ENCODE results near the gene DTYMK.

The DTYMK gene, protein sequence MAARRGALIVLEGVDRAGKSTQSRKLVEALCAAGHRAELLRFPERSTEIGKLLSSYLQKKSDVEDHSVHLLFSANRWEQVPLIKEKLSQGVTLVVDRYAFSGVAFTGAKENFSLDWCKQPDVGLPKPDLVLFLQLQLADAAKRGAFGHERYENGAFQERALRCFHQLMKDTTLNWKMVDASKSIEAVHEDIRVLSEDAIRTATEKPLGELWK

DNA sequence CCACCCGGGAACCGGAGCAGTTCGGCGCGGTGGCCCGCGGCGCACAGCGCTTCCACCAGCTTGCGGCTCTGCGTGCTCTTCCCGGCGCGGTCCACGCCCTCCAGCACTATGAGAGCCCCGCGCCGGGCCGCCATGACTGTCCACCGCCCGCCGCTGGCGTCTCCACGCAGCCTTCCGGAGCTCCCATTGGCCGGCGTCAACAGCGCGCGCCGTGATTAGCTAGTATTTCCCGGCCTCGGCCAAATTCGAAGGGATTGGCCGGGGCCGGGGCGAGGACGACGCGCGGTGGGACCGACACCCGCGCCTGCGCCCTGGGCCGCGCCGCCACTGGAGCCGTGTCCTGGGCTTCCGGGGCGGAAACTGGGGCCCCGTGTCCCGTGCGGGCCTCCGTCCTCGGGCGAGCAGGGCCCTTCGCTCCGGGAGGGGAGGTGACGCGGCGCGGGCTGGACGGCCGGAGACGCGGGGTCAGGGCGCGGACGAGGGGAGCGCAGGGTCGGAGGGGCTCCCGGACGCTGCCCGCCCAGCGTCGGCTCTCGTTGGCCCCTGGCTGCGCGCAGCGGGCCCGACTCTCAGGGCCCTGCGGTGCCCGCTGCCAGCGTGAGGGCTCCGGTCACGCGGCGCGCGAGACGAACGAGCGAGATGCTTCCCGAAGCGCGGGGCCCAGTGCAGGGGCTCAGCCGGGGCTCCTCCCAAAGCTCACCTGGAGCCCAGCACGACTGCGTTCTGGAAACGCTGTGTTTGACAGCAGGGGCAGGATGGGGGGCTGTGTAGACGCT is at the start of gene DTYMK:
TSS of gene DTYMK (minus strand) at position 166 of the 776 bp plus-strand sequence. CDS start at position 134, 32 bp downstream.
- peak; percentile 94 for DNase-seq (ENCODE audit: low spot score)

DNA sequence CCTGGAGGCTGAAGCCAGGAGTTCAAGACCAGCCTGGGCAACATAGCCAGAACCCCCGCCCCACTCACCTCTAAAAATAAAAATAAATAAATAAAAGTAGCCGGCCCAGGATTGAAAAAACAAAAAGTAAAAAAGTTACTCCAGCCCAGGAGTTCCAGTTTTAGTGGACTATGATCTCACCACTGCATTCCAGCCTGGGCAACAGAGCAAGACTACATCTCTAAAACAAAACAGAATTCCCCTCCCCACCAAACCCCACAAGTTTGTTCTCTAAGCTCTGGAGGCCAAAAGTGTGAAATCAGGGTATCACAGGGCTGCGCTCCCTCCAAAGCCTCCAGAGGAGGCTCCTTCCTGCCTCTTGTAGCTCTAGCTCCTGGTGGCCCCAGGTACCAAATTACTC is 49.5 kb upstream of the DTYMK start:
- no peak for DNase-seq (ENCODE audit: low spot score)

GRCh38 chr2:241734467-241735208 is 48.0 kb upstream of the DTYMK start, which contains the start of gene D2HGDH:
Gene D2HGDH (plus strand): TSS chr2:241734630. CDS start chr2:241735225, 595 bp downstream.
- DNase-seq (ENCODE audit: low spot score), result peak; percentile 79

GRCh38 chr2:241734208-241734466 is 47.5 kb upstream of the DTYMK start:
- DNase-seq (ENCODE audit: low spot score), result no peak

DNA sequence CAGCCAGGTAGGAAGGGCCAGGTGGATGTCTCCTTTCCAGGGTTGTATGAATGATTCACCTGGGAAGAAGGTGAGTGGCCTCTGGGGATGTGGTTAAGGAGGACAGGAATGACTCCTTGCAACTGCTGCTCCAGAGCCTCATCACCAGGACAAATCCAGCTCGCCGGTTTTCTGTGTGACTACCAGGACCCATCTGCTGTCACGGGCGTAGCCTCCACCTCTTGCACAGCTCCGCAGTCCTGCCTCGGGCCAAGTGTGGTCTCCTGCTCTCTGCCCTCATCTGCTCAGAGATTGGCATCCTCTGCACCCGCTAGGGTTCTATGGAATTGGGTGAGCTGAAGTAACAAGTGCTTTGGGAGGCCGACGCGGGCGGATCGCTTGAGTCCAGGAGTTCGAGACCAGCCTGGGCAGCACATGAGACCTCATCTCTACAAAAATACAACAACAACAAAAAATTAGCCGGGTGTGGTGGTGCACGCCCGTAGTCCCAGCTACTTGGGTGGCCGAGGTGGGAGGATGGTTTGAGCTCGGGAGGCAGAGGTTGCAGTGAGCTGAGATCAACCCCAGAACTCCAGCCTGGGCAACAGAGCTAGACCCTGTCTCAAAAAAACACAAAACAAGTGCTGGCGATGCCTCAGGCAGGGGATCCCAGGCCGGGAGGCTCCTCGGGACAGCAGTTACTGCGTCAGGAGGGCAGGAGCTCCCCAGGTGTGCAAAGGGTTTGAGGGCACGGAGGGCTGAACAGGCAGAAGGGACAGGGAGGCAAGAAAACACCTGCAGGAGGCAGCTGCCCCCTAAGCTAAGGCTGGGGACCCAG is 47.0 kb upstream of the DTYMK start:
- no peak for DNase-seq (ENCODE audit: low spot score)

- peak; percentile 20 for DNase-seq (ENCODE audit: low spot score)
Observed at GRCh38 chr2:241732513-241733186, 46.0 kb upstream of the DTYMK start.

GRCh38 chr2:241730671-241731293 is 44.2 kb upstream of the DTYMK start:
- peak; percentile 40 for DNase-seq (ENCODE audit: low spot score)

DNA sequence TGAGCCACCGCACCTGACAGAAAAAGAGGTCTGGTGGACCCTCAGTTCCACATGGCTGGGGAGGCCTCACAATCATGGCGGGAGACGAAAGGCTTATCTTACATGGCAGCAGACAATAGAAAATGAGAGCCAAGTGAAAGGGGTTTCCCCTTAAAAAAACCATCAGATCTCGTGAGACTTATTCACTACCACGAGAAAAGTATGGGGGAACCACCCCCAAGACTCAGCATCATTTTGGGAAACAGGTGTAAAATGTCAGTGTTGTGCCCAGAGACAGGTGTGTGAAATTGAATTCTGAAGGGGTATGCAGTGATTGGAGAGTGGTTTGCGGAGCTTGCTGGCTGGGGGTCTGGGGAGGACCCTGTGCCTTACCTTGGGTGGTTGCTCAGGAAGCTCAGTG is 43.3 kb upstream of the DTYMK start:
- DNase-seq (ENCODE audit: low spot score), result no peak

DNA sequence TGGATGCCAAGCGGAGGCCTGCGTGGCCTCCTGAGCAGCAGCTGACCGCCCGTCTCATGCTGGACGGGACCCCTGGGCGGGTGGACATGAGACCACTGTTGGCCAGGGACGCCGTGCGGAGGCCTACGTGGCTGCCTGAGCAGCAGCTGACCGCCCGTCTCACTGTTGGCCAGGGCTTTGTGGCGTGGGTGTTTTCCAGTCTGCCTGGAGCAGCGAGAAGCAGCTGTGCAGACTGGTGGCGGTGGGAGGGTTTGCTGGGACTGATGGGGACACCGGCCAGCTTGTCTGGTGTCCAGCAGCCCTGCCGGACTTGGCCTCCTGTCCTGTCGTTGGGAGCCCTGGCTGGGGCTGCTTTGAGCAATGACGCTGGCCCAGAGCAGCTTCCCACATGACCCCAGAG is 42.0 kb upstream of the DTYMK start:
- no peak for DNase-seq (ENCODE audit: low spot score)

GRCh38 chr2:241728000-241728399 is 41.4 kb upstream of the DTYMK start:
- DNase-seq (ENCODE audit: low spot score), result no peak

DNA sequence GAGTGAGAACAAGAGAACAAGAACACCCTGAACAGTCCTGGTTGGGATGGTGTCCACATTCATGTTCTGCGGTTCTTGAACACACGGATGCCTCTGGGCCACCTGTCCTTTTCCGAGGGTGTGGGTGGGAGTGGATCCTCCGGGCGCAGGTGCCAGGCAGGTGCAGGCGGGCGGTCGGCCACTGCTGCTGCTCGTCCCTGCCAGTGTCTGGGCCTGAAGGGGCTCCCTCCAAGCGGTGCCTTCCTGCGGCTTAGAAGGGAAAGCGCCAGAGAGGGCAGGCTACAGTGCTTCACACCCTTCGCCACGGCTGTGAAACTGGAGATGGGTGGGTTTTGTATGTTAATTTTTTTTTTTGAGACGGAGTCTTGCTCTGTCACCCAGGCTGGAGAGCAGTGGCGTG is 39.8 kb upstream of the DTYMK start:
- no peak for DNase-seq (ENCODE audit: low spot score)

GRCh38 chr2:241724975-241725870 is 38.6 kb upstream of the DTYMK start:
- DNase-seq (ENCODE audit: low spot score), result no peak

- no peak for DNase-seq (ENCODE audit: low spot score)
Observed at GRCh38 chr2:241724259-241724974, 37.8 kb upstream of the DTYMK start.

DNA sequence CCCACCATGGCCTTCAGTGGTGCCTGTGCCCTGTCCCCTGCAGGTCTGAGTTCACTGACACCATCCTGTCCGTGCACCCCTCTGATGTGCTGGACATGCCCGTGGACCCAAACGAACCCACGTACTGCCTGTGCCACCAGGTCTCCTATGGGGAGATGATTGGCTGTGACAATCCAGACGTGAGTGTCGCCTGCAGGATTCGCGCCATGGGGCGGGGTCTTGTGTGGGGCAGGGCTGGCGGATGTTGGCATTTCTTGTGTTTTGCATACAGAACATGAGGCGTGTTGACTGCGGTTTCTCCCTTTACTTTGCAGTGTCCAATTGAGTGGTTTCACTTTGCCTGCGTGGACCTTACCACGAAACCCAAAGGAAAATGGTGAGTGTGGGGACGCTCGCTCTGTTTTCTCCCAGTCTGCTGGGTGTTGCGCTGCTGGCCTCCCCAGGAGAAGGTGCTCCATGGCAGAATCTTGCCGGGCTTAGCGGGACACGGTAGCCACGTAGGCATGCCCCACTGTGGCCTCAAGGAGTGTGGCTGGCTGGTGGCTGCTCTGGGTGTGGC is 36.4 kb upstream of the DTYMK start:
- DNase-seq (ENCODE audit: low spot score), result no peak

GRCh38 chr2:241721852-241722251 is 35.2 kb upstream of the DTYMK start:
- DNase-seq (ENCODE audit: low spot score), result no peak

DNA sequence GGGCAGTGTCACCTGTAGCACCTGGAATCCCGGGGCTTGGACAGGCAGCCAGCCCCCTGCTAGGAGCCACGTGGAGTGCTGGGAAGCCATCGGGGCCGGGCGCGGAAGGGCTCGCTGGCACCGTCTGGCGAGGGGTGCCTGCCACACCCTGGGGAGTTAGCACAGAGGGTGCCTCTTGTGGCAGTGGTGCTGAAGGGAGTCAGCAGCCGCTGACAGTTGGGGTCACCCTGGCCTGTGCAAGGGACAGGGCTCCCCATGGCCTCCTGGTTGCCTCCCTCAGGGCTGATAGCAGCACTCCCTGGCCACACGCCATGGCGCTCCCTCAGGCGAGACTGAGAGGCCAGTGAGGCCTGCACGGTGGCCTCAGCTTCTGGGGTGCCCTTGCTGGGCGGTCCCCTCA is 33.9 kb upstream of the DTYMK start:
- no peak for DNase-seq (ENCODE audit: low spot score)

DNA sequence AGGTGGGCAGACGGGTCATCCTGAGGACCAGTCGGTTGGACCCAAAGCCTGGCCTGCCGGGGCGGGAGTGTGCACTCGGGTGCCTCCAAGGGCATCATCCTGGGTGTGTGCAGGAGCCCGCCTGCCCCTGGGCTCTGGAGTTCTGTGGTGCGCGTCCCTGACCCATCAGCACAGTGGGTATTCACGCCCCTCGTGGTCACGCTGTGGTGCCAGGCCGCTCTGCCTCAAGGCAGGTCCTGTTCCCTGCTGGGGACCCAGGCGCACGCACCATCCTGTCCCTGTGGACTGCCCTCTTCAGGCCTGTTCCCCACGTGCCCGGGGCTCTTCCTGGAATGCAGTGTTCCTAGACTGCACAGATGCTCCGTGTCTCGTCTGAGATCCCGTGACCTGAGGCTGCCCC is 33.5 kb upstream of the DTYMK start:
- DNase-seq (ENCODE audit: low spot score), result no peak

DNA sequence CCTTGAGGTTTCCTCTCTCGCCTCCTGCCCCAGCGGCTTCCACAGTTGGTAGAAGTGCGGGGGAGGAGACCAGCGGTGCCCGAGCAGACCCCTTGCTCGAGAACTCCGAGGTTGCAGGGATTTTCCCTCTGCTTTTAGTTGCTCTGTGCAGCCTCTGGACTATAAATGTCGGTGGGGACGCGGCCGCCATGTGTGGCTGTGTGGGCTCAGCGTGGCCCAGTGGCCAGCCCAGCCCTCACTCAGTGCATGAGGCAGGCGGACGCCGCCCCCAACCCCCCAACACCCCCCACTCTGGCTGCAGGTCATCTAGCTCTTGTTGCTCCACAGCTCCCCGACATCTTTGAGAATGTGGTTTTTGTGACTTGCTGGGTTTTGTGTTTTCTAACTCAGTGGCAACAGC is 32.5 kb upstream of the DTYMK start:
- no peak for DNase-seq (ENCODE audit: low spot score)

GRCh38 chr2:241708879-241709278 is 22.3 kb upstream of the DTYMK start:
- DNase-seq (ENCODE audit: low spot score), result no peak
